ENCODE measurements around the gene AHNAK.

DNA sequence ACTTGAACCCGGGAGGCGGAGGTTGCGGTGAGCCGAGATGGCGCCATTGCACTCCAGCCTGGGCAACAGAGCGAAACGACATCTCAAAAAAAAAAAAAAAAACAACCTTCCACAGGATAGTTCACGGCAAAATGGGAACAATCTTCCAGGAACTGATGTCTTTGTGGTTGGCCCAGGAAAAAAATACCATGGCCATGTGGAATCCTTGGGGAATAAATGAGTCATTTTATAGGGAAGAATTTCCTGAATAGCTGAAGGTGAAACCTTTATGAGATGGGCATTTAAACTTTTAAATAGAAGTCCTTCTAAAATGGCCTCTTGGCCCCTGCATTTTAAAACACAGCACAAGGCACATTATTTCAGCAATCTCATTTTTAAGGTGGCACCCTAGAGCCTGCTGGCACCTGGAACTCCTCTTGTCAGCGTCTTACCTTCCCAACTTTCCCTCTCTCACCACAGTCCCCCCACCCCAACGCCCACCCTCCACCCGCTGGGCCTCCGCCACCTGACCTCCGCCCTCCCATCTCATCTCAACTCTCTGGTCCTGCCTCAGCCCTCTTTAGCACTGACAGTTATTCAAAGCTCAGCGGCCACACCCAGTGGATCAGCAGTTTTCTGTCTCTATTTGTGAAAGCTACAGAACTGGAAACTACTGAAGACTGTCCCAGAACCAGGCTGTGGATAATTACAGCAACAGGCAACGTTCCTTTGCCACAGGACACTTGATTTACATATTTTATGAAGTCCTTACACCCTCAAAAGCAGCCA, 84.7 kb downstream of the AHNAK start:
- no peak for TF ChIP-seq CTCF (IDR thresholded peaks at IDR 0.05)
- no peak for TF ChIP-seq POLR2A (IDR thresholded peaks at IDR 0.05)
